HUDEP-2 (cell line): ENCODE results near the gene ANKFN1.

Experiments used
- DNase-seq, 76 experiments: peaks; one replicate each; lab custom pipeline; 2025; ENCODE audit not compliant: unreplicated experiment in 76 of 76; lab: John Stamatoyannopoulos, UW

ANKFN1 gene

DNA sequence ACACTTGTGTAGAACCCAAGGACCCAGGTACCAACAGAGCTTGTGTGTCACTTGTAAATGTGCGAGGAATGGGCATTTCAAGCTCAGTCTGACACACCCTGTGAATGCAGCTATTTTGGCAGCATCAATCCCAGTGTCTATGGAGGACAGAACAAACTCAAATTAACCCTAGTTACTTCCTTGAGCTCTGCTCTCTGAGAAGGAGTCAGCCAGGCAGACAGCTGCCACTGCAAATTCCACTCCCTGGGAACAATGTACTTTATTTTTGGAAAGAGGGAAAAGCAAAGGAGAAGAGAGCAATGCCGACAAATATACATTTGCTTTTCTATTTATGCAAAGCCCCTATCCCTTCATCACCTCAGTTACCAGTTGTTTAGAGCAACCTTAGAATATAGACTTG, 391.8 kb downstream of the ANKFN1 start:
- no peak for DNase-seq

DNA sequence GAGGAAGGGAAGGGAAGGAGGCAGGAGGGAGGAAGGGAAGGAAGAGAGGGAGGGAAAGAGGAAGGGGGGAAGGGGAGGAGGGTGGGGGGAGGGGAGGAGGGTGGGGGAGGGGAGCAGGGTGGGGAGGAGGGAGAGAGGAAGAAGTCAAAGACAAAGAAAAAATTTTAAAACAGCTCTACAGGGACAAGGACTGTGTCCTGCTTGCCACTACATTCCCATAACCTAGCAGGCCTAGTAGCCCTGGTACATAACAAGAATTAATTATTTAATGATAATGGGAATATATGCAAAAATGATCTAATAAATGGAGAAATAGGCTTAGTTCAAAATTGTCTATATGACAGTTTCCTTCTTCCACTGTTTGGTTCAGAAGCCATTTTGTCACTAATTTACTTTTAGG, 392.7 kb downstream of the ANKFN1 start:
- no peak for DNase-seq

DNA sequence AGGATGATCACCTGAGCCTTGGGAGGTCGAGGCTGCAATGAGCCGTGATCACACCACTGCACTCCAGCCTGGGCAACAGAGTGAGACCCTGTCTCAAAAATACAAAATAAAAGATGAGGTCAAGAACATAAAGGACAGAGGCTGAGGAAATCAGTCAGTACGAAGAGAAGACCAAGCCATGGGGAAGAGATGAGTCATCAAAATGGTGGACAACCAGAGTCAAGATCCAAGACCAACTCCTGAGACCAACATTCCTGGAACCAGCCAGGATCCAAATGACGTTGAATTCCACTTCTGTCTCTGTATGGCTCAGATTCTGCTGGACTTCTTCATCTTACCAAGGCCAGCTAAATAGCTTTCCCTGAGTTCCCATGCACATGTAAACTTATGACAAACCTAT, 395.4 kb downstream of the ANKFN1 start:
- DNase-seq = no peak

- DNase-seq = no peak
These were observed 396.2 kb downstream of the ANKFN1 start for GRCh38 chr17:56549501-56549900.

GRCh38 chr17:56557682-56558081, 404.4 kb downstream of the ANKFN1 start:
- no peak for DNase-seq

DNA sequence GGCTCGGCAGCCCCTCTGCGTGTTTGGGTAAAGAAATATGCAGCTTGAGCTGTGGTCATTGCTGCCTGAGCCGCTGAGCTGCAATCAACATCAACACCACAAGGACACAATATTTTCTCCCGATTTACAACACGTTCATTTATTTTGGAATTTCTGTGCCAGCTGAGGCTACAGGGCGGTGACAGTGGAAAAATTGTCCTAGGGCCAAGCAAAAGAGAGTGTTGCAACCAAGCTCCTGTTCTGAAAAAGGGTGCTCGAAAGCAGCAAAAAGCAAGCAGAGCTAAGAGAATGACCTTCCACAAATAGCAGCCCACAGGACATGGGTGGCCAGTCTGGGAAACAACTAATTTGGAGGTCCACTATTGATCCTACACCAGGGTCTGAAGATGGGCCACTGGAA, 404.8 kb downstream of the ANKFN1 start:
- DNase-seq = no peak
